NCI-H82 treated with DMSO at 0.1 percent for 48 hours (cell line): ENCODE results near the gene AXIN1.
"Not testable (repeated sequence)": the region's sequence is repeated elsewhere in the genome, so short reads cannot be mapped to it uniquely, and the experiment has no call there.

Experiments used
- DNase-seq: peaks from one replicate; lab custom pipeline; 2025; ENCODE audit not compliant: unreplicated experiment; lab: John Stamatoyannopoulos, UW

Gene AXIN1

DNA sequence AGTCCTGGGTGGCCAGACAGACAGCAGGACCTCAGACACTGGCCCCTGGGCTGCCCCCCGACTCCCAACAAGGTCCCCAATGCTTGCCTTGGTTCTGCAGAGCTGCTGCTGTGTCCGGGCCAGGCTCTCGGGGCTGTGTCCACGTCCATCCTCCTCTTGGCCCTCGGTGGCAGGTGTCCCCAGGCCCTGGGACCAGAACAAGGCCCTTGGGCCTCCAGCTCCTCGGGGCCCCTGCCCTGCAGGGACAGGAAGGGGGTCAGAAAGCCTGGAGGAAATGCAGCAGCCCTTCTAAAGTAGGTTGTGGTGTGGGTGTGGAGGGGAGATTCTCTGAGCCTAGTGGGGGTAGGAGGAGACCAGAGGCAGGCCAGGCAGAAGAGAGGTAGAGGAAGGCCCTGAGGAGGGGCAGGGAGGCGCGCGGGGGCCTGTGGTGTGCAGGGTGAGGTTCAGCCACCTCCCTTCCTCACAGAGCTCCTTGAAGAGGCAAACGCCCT is 2.5 kb upstream of the AXIN1 start:
- DNase-seq: no peak

DNA sequence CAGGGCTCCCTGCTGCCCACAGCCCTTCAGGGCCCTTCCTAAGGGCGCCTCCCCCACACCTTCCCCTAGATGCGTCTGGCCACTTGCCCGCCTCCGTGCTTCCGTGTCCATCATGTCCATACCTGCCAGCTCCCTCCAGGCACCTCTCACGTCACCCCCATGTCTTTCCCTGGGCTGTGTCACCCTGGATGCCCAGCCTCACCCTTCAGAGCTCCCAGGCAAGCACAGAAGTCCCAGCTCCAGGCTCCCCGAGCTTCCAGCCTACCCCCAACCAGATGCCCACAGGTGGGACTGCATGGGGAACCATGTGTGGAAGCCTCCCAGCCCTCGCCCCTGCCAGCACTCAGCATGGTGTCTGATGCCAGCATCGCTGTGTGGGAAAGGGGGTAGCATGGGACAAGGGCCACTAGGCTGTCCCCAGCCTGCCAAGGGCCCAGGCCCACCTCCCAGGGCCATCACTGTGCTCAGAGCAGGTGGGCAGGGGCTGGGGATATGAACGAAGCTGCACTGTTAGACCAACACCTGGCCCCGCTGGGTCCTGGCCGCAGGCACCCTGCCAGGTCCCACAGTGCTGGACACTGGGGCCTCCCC is 1.9 kb upstream of the AXIN1 start:
- DNase-seq: no peak

DNA sequence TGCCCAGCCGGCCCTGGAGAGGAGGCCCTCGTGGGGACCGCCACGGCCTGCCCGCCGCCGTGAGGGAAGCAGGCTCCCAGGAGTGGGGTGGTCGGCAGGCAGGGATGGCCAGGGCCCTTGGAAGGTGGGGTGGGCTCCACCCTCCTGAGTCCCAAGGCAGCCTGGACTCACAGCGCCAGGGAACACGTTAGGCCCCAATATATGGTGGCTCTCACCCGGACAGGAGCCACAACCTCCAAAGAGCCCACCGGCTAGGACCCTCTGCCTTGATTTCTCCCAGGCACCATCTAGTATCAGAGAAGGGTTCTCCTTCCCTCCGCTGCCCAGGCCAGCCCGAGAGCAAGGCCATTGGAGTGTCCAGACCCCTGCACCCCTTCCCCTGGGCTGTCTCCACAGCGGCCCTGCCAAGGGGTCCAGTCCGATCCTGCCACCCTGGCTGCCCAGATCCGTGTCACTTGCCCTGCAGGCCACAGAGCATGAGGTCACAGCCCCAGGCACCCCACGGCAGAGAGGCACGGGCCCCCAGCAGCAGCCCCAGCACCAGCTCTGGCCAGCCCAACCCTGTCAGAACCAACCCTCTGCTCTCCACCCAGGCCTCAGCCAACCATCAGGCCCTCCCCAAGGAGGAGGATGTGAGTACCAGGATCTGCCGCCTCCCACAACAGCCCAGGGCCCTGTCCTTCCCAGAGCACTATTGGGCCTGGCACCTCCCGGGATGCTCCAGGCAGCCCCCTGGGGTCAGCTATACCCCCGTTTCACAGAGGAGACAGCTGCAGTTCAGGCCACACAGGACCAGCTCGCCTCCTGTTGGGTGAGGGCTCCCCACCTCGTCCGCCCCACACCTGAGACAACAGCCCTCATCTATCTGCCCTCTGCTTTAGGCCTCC is 1.1 kb upstream of the AXIN1 start:
- DNase-seq: no peak

GRCh38 chr16:351804-352520 is 561 bp downstream of the AXIN1 start:
- DNase-seq: no peak

DNA sequence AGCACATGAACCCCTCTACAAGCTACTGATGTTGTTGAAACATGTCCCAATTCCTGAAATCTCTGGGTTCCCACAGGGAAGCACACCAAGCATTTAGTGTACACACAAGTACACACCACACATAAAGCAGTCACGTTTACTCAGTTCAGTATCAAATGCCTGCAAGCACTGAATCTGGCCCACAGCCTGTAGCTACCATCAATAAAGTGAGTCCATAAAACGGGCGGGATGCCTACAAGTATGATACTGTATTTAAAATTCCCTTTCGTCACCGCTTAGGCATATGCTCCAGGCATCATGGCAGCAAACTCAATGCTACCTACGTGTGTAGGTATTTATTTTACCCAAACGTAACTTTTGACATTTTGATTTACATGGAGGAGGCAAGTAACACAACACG is 2.3 kb downstream of the AXIN1 start:
- no peak for DNase-seq

GRCh38 chr16:349211-349610 is 3.3 kb downstream of the AXIN1 start:
- no peak for DNase-seq

- DNase-seq: not testable (repeated sequence)
Measured at GRCh38 chr16:348495-348894, 4.0 kb downstream of the AXIN1 start.

DNA sequence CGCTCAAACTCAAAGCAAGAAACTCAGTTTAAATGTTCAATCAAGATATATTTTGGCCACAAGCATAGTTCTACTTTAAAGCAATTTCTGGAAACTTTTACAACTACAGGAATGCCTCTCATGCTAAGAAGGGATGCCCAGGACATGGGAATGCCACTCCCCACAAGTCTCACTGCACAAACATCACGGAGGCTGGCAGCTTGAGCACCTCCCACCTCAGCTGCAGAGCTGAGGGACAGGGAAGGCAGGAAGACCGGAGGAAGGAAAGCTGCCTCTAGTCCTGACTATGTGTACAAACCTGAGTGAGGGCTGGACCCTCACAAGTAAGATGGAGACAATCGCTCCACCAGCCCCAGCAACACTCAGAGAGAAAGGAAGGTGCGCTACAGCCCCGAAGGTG is 5.3 kb downstream of the AXIN1 start:
- no peak for DNase-seq

GRCh38 chr16:346587-346986 is 5.9 kb downstream of the AXIN1 start:
- DNase-seq: no peak

DNA sequence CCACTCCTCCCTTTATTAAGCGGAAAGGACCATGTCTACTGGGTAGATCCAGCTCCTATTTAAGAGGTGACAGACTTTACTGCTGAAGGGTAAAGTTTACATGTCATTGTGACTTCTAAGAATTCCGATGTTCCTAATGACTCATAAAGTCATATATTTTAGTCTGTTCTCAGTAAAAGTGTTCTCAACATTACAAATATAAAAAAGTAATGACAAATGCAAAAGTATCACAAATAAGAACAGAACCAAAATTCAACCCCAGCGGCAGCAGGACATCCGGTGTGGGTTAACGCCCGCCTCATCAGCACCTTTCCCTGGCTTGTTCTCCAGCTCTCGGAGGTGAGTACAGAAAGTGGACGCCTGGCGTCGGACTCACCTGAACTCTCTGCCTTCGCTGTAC is 6.8 kb downstream of the AXIN1 start:
- no peak for DNase-seq

GRCh38 chr16:342455-343213 is 9.9 kb downstream of the AXIN1 start:
- DNase-seq: no peak

- not testable (repeated sequence) for DNase-seq
Measured at GRCh38 chr16:341974-342336, 10.6 kb downstream of the AXIN1 start.

DNA sequence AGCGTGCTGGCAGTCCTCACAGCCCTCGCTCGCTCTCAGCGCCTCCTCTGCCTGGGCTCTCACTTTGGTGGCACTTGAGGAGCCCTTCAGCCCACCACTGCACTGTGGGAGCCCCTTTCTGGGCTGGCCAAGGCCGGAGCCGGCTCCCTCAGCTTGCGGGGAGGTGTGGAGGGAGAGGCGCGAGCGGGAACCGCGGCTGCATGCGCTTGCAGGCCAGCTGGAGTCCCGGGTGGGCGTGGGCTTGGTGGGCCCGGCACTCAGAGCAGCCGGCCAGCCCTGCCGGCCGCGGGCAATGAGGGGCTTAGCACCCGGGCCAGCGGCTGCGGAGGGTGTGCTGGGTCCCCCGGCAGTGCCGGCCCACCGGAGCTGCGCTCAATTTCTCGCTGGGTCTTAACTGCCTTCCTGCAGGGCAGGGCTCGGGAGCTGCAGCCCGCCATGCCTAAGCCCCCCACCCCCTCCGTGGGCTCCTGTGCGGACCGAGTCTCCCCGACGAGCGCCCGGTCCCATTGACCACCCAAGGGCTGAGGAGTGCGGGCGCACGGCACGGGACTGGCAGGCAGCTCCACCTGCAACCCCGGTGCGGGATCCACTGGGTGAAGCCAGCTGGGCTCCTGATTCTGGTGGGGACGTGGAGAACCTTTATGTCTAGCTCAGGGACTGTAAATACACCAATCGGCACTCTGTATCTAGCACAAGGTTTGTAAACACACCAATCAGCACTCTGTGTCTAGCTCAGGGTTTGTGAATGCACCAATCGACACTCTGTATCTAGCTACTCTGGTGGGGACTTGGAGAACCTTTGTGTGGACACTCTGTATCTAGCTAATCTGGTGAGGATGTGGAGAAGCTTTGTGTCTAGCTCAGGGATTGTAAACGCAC is 11.2 kb downstream of the AXIN1 start:
- DNase-seq: not testable (repeated sequence)

GRCh38 chr16:340370-341091 is 12.0 kb downstream of the AXIN1 start:
- DNase-seq: no peak

GRCh38 chr16:339680-340079 is 12.8 kb downstream of the AXIN1 start:
- no peak for DNase-seq

- DNase-seq: no peak
Measured at GRCh38 chr16:337975-338575, 14.4 kb downstream of the AXIN1 start.

DNA sequence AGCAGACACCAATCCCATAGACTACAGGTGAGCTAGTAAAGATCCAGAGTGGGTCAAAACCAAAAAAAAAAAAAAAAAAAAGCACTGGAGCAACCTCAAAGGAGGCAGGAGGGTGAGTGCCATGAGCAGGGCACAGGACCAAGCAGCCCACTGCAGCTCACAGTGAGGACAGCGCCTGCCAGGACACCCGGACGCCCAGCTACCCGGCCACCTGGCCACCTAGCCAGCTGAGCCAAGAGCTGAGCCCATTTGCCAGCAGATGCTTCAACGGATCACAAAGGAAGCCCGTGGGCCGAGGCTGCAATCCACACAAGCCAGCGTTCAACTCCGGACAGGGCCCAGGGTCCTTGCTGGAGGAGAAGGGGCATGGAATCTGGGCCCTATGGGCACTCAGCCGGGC is 15.1 kb downstream of the AXIN1 start:
- no peak for DNase-seq

- DNase-seq: no peak
Measured at GRCh38 chr16:336269-336668, 16.3 kb downstream of the AXIN1 start.
